Middle frontal gyrus (tissue), 1 donor: ENCODE results near the gene POLA2.
A peak's percentile ranks its signal among the peaks of the same experiment; 100 is the strongest.
"Not testable (repeated sequence)": the region's sequence is repeated elsewhere in the genome, so short reads cannot be mapped to it uniquely, and the experiment has no call there.

Experiments
- DNase-seq: peaks from one replicate; pipeline ENCODE4 v3.0.0-alpha.2; 2015; ENCODE audit warnings: low spot score; ENCODE audit errors: extremely low spot score

Gene POLA2

GRCh38 chr11:65261591-65262380, at the start of gene POLA2:
Gene POLA2 (plus strand): TSS chr11:65261962. CDS start chr11:65262293, 331 bp downstream.
- DNase-seq: peak; percentile 92

- no peak for DNase-seq
Measured at GRCh38 chr11:65212226-65212801, 49.4 kb upstream of the POLA2 start.

- no peak for DNase-seq
Measured at GRCh38 chr11:65213322-65214211, 48.2 kb upstream of the POLA2 start.

- no peak for DNase-seq
Measured at GRCh38 chr11:65214212-65214845, 47.4 kb upstream of the POLA2 start.

- no peak for DNase-seq
Measured at GRCh38 chr11:65215441-65216076, 46.2 kb upstream of the POLA2 start.

GRCh38 chr11:65216830-65217229, 44.9 kb upstream of the POLA2 start:
- DNase-seq: no peak

- no peak for DNase-seq
Measured at GRCh38 chr11:65217441-65218423, 44.0 kb upstream of the POLA2 start.

GRCh38 chr11:65218446-65218845, 43.3 kb upstream of the POLA2 start:
- DNase-seq: no peak

- DNase-seq: no peak
Measured at GRCh38 chr11:65219930-65220213, 41.9 kb upstream of the POLA2 start.

- no peak for DNase-seq
Measured at GRCh38 chr11:65221026-65221425, 40.7 kb upstream of the POLA2 start.

- no peak for DNase-seq
Measured at GRCh38 chr11:65223011-65223410, 38.8 kb upstream of the POLA2 start.

GRCh38 chr11:65224930-65225278, 36.9 kb upstream of the POLA2 start:
- DNase-seq: no peak

- DNase-seq: no peak
Measured at GRCh38 chr11:65225279-65226102, 36.3 kb upstream of the POLA2 start.

GRCh38 chr11:65226103-65226442, 35.7 kb upstream of the POLA2 start:
- DNase-seq: no peak

GRCh38 chr11:65227879-65228278, 33.9 kb upstream of the POLA2 start:
- no peak for DNase-seq

GRCh38 chr11:65236194-65237059, 25.3 kb upstream of the POLA2 start:
- DNase-seq: no peak

- DNase-seq: not testable (repeated sequence)
Measured at GRCh38 chr11:65238302-65238701, 23.5 kb upstream of the POLA2 start.

- no peak for DNase-seq
Measured at GRCh38 chr11:65241134-65241533, 20.6 kb upstream of the POLA2 start.
